NCI-H226 (cell line): ENCODE results near the gene SPACDR.

Experiments
- DNase-seq: peaks from one replicate; pipeline ENCODE4 v3.0.0-alpha.2; 2015

The SPACDR gene

GRCh38 chr7:100433592-100434296, 30.3 kb downstream of the SPACDR start:
- DNase-seq, result no peak

GRCh38 chr7:100433276-100433591, 30.8 kb downstream of the SPACDR start:
- DNase-seq, result no peak

- no peak for DNase-seq
These were observed 31.3 kb downstream of the SPACDR start for GRCh38 chr7:100432621-100433275.

GRCh38 chr7:100432053-100432452, 32.0 kb downstream of the SPACDR start:
- no peak for DNase-seq

- DNase-seq, result no peak
These were observed 32.7 kb downstream of the SPACDR start for GRCh38 chr7:100431286-100431735.

- no peak for DNase-seq
These were observed 33.4 kb downstream of the SPACDR start for GRCh38 chr7:100430493-100431285.

GRCh38 chr7:100429637-100430492, 34.2 kb downstream of the SPACDR start, which contains the start of gene MEPCE:
Gene MEPCE, plus strand, starts transcription at chr7:100429831. Its CDS starts 188 bp downstream, at chr7:100430019.
- peak; percentile 96 for DNase-seq

GRCh38 chr7:100428967-100429636, 35.0 kb downstream of the SPACDR start:
- peak; percentile 97 for DNase-seq

GRCh38 chr7:100428199-100428966, 35.7 kb downstream of the SPACDR start, which contains the start of gene ZCWPW1:
Gene ZCWPW1, minus strand, starts transcription at chr7:100428703. Its CDS starts 8,054 bp downstream, at chr7:100420649.
- peak; percentile 94 for DNase-seq

GRCh38 chr7:100427762-100428198, 36.3 kb downstream of the SPACDR start:
- DNase-seq, result no peak

- DNase-seq, result no peak
These were observed 37.5 kb downstream of the SPACDR start for GRCh38 chr7:100426516-100426915.

GRCh38 chr7:100425347-100425746, 38.7 kb downstream of the SPACDR start:
- DNase-seq, result no peak

- no peak for DNase-seq
These were observed 40.7 kb downstream of the SPACDR start for GRCh38 chr7:100423315-100423714.

GRCh38 chr7:100419660-100420226, 44.3 kb downstream of the SPACDR start:
- DNase-seq, result no peak

- no peak for DNase-seq
These were observed 45.0 kb downstream of the SPACDR start for GRCh38 chr7:100418930-100419659.

GRCh38 chr7:100415448-100415847, 48.6 kb downstream of the SPACDR start:
- DNase-seq, result no peak

GRCh38 chr7:100413889-100414288, 50.2 kb downstream of the SPACDR start:
- DNase-seq, result no peak

- DNase-seq, result no peak
These were observed 50.7 kb downstream of the SPACDR start for GRCh38 chr7:100413346-100413745.

- DNase-seq, result no peak
These were observed 53.0 kb downstream of the SPACDR start for GRCh38 chr7:100411101-100411500.
